NOMO-1 treated with dmso at 0.1 percent for 144 hours (cell line): ENCODE results near the gene HIGD1B.

ENCODE experiments used
- DNase-seq: peaks from one replicate; lab custom pipeline; 2025; ENCODE audit not compliant: unreplicated experiment; lab: John Stamatoyannopoulos, UW

Gene HIGD1B

GRCh38 chr17:44837196-44837595, 10.5 kb upstream of the HIGD1B start:
- no peak for DNase-seq

GRCh38 chr17:44840274-44840673, 7.4 kb upstream of the HIGD1B start:
- DNase-seq, result no peak

GRCh38 chr17:44840936-44841335, 6.7 kb upstream of the HIGD1B start:
- no peak for DNase-seq

GRCh38 chr17:44842748-44843147, 4.9 kb upstream of the HIGD1B start:
- DNase-seq, result no peak

GRCh38 chr17:44844390-44844830, 3.3 kb upstream of the HIGD1B start:
- no peak for DNase-seq

- no peak for DNase-seq
These were observed 1.5 kb upstream of the HIGD1B start for GRCh38 chr17:44846206-44846605.

GRCh38 chr17:44848257-44848795, 643 bp downstream of the HIGD1B start:
- DNase-seq, result no peak

- no peak for DNase-seq
These were observed 1.3 kb downstream of the HIGD1B start for GRCh38 chr17:44848961-44849489.

GRCh38 chr17:44850025-44850424, 2.3 kb downstream of the HIGD1B start:
- DNase-seq, result no peak

GRCh38 chr17:44850612-44851011, 2.9 kb downstream of the HIGD1B start:
- DNase-seq, result no peak

GRCh38 chr17:44854192-44854591, 6.5 kb downstream of the HIGD1B start:
- DNase-seq, result no peak

- no peak for DNase-seq
These were observed 12.0 kb downstream of the HIGD1B start for GRCh38 chr17:44859701-44860100.

- no peak for DNase-seq
These were observed 14.7 kb downstream of the HIGD1B start for GRCh38 chr17:44862278-44862914.

- no peak for DNase-seq
These were observed 15.6 kb downstream of the HIGD1B start for GRCh38 chr17:44863061-44863918.

GRCh38 chr17:44864831-44865230, 17.1 kb downstream of the HIGD1B start:
- no peak for DNase-seq

GRCh38 chr17:44865231-44865660, 17.6 kb downstream of the HIGD1B start:
- DNase-seq, result peak; percentile 19

- no peak for DNase-seq
These were observed 18.2 kb downstream of the HIGD1B start for GRCh38 chr17:44865931-44866330.

- DNase-seq, result no peak
These were observed 20.2 kb downstream of the HIGD1B start for GRCh38 chr17:44867841-44868240.

- no peak for DNase-seq
These were observed 23.9 kb downstream of the HIGD1B start for GRCh38 chr17:44871556-44871955.

GRCh38 chr17:44872131-44872768, 24.6 kb downstream of the HIGD1B start:
- DNase-seq, result no peak

GRCh38 chr17:44875761-44876160, 28.1 kb downstream of the HIGD1B start:
- DNase-seq, result no peak
